ENCODE measurements around the gene PTPRN2. TPM values are rescaled to one million over a fixed set of nuclear protein-coding genes. Genes with fewer than 3 reads are reported as not detected.
"Not testable (repeated sequence)": the region's sequence is repeated elsewhere in the genome, so short reads cannot be mapped to it uniquely, and the experiment has no call there.

PTPRN2 gene
- total RNA-seq, 1 experiment from 2014 or later = 2.9 TPM

DNA sequence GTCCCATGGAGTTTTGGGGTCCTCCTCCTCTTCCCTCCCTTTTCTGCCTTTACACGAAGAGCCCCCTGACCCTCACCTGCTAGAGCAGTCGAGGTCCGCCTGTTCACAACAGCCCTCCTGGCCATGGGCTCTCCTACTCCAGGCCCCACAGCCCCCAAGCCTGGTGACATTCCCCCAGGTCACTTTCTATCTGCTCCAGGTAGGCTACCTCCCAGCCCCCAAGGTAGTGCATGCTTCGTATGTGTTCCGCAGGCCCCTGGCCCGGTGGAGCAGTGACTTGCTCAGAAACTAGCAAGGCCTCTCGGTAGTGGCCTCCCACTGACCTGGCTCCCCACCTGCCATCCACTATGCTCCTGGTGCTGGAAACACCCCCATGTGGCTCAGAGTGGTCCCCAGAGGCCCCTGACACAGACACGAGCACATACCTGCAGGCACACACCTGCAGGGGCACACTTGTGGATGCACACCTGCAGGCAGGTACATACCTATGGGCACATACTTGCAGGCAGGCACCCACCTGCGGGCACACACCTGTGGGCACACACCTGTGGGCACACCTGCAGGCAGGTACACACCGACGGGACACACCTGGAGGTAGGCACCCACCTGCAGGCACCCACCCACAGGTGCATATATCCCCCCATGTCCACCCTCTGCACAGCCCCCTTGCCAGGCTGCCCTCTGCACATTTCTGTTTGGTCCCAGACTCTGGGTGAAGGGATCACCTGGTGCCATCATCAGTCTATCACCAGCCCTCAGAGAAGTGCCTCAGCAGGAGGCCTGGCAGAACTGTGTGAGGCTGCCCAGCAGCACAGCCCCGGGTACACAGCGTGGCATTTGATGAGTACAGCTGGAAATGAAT, 322.5 kb downstream of the PTPRN2 start:
- DNase-seq (ENCODE audit: extremely low read depth, low read depth) = no peak

DNA sequence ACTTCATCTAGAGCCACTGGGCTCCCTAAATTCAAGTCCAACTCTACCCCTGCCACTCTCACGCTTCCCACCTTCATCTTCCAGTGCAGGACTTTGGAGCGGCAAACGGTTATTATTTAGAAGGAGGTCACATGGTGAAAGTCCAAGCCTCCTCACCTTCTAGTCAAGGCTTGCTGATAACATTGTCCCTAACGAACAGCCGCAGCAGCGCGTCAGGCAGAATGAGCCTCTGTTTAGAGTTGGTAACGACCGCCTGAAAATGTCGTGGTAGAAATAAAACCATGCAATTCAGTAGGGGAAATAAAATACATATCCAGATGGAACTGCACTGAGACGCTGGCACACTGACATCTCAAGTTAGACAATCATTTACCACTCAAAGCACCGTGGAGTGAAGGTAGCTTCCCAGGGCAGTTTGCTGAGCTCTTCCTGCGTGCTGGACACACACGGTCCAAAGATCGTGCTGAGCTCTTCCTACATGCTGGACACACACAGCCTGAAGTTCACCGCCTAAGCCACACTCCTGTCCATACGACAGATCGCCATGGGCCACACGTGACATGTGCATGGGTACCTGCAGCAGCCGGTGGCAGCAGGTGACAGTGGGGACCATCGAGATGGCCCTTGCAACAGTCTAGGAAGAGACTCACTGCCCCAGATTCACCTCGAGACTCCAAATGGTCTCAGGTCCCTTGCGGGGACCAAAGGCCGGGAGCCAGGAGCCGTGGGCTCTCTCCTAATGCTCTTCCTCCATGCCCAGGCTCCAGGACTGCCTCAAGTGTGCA, 323.5 kb downstream of the PTPRN2 start:
- DNase-seq (ENCODE audit: extremely low read depth, low read depth) = no peak

GRCh38 chr7:158263110-158263963, 324.3 kb downstream of the PTPRN2 start:
- no peak for DNase-seq (ENCODE audit: extremely low read depth, low read depth)

DNA sequence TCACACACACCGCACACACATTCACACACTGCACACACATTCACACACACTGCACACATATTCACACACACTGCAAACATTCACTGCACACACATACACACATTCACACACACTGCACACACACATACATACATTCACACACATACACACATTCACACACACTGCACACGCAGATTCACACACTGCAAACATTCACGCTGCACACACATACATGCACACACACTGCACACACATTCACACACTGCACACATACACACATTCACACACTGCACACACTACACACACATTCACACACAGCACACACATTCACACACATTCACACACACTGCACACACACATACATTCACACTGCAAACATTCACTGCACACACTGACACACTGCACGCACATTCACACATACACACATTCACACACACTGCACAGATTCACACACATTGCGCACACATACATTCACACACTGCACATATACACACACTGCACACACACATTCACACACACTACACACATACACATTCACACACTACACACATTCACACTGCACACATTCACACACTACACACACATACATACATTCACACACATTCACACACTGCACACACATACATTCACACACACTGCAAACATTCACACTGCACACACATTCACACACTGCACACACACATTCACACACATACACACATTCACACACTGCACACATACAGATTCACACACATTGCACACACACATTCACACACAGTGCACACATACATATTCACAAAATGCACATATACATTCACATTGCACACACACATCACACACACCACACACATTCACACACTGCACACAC, 325.1 kb downstream of the PTPRN2 start:
- no peak for DNase-seq (ENCODE audit: extremely low read depth, low read depth)

GRCh38 chr7:158261362-158262235, 326.0 kb downstream of the PTPRN2 start:
- no peak for DNase-seq (ENCODE audit: extremely low read depth, low read depth)

GRCh38 chr7:158260567-158261361, 326.9 kb downstream of the PTPRN2 start:
- no peak for DNase-seq (ENCODE audit: extremely low read depth, low read depth)

GRCh38 chr7:158259671-158260418, 327.8 kb downstream of the PTPRN2 start:
- DNase-seq (ENCODE audit: extremely low read depth, low read depth) = no peak

GRCh38 chr7:158259141-158259540, 328.5 kb downstream of the PTPRN2 start:
- no peak for DNase-seq (ENCODE audit: extremely low read depth, low read depth)

DNA sequence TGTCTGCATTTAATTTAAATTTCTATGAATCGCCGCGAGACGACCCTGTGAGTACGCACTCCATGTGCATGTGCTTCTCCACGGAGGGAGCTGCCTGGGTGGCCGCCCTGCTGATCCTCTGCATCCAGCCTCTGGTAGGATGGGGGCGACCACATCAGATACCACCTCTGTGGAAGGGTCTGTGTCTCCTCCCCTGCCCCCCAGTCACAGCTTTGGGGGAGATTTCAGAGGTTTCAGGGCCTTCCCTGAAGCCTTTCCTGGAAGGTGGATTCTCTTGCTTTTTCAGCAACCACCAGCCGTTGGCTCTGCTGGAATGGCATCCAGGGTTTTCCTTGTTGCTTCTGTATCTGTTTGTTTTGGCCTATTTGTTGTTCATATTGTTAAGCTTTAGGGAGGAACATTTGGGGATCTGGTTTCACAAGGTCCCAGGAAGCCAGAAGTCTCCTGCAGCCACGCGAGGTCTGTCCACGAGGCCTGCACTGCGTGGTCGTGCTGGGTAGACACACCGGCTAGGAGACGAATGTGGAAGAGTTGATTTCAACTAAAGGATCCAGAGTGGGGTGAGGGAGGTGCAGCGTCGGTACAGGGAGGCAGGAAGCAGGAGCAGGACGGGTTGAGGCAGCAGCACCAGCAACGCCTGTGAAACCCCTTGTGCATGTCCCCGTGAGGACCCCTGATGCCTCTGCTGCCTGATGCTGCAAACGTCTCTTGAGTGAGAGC, 329.1 kb downstream of the PTPRN2 start:
- DNase-seq (ENCODE audit: extremely low read depth, low read depth) = no peak

GRCh38 chr7:158257516-158258410, 329.9 kb downstream of the PTPRN2 start:
- DNase-seq (ENCODE audit: extremely low read depth, low read depth) = no peak

DNA sequence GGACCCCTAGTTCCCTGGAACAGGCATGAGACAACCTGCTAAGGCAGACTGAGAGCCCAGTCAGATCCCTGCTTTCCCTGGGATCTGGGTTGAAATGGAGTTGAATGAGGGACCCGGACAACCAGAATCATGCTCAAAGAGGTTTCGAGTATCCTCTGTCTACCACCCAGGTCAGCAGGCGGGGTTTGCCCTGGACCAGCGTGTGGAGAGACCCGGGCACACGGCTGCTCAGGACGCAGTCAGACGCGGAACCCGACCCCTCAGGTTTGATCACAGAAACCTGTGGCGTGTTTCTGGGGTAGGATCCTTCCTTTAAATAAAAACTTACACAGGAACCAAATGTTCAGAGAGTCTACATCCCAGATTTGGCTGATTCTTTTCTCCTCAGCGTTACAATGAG, 330.6 kb downstream of the PTPRN2 start:
- DNase-seq (ENCODE audit: extremely low read depth, low read depth) = no peak

- no peak for DNase-seq (ENCODE audit: extremely low read depth, low read depth)
Measured at GRCh38 chr7:158256091-158256816, 331.4 kb downstream of the PTPRN2 start.

GRCh38 chr7:158255558-158255957, 332.1 kb downstream of the PTPRN2 start:
- no peak for DNase-seq (ENCODE audit: extremely low read depth, low read depth)

DNA sequence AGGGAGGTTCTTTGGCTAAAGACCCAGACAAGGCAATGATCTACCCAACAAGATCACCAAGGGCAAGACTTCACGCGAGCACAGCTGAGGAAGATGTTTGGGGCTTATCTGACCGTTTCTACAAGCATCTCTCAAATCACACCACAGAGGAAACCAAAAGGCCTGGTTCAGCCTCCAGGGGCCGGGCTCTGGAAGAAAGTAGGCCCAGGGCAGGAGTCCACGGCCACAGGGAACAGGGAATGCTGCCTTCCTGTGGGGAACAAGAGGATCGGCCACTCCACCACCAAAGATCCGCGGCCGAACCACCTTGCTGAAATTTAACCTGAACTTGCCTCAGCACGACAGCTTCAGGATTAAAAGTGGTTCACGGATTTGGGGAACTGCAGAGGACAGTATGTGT, 332.5 kb downstream of the PTPRN2 start:
- no peak for DNase-seq (ENCODE audit: extremely low read depth, low read depth)

- not testable (repeated sequence) for DNase-seq (ENCODE audit: extremely low read depth, low read depth)
Measured at GRCh38 chr7:158253670-158254045, 334.0 kb downstream of the PTPRN2 start.

Data from NCI-H460 (cell line).